ENCODE measurements around the gene TSPAN9. TPM values are rescaled to one million over a fixed set of nuclear protein-coding genes. Genes with fewer than 3 reads are reported as not detected.
A peak's percentile ranks its signal among the peaks of the same experiment; 100 is the strongest.

Gene TSPAN9
- polyA plus RNA-seq, 1 experiment, result 67.0 TPM

DNA sequence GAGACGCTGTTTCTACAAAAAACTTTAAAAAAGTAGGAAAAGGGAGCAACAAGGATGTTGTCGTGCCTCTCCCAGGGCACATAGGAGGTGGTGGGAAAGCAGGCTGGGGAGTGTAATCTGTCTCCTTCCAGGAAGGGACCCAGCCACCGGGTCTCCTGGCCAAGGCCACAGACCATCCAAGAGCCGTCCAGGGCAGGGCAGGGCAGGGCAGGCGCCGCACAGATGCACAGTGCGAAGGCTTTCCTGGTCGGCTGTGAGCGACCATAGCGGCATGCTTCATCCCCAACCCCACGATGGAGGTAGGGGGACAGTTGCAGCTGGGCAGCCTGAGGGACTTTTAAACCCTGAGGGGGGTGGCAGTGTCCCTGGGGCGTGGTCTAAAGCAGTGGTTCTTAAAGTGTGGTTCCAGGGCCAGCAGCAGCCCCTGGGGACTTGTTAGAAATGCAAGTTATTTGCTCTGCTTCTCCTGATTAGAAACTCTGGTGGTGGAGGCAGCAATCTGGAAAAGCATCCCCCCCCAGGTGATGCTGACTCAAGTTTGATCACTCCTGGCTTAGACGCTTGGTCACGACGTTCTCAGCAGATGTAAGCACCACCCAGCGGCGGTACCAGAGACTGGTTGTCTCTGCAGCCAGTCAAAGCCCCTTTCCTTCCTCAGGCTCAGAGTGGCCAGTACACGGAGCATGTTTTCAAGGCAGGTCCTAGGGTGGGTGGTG lies 216.4 kb downstream of the TSPAN9 start:
- TF ChIP-seq, protein P1, sequence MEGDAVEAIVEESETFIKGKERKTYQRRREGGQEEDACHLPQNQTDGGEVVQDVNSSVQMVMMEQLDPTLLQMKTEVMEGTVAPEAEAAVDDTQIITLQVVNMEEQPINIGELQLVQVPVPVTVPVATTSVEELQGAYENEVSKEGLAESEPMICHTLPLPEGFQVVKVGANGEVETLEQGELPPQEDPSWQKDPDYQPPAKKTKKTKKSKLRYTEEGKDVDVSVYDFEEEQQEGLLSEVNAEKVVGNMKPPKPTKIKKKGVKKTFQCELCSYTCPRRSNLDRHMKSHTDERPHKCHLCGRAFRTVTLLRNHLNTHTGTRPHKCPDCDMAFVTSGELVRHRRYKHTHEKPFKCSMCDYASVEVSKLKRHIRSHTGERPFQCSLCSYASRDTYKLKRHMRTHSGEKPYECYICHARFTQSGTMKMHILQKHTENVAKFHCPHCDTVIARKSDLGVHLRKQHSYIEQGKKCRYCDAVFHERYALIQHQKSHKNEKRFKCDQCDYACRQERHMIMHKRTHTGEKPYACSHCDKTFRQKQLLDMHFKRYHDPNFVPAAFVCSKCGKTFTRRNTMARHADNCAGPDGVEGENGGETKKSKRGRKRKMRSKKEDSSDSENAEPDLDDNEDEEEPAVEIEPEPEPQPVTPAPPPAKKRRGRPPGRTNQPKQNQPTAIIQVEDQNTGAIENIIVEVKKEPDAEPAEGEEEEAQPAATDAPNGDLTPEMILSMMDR (IDR thresholded peaks at IDR 0.05; ENCODE audit: insufficient read depth, low read depth, low read length), result peak; percentile 14; the same call in 1 of the 2 replicates
- ChIA-PET POLR2A (no interaction called here), CTCF (no interaction called here)
- Histone ChIP-seq H3K36me3 (ENCODE audit: control insufficient read depth, insufficient read depth, low read length) (no peaks in the 10 kb centered on the region), H3K27me3 (ENCODE audit: control insufficient read depth, insufficient read depth, low read length) (peaks cover 1% of the 10 kb centered on the region; the same call in 1 of the 2 replicates), H3K4me3 (ENCODE audit: low read depth, low read length) (no peak overlapping the region)
- no peak for DNase-seq (ENCODE audit: low read depth)

DNA sequence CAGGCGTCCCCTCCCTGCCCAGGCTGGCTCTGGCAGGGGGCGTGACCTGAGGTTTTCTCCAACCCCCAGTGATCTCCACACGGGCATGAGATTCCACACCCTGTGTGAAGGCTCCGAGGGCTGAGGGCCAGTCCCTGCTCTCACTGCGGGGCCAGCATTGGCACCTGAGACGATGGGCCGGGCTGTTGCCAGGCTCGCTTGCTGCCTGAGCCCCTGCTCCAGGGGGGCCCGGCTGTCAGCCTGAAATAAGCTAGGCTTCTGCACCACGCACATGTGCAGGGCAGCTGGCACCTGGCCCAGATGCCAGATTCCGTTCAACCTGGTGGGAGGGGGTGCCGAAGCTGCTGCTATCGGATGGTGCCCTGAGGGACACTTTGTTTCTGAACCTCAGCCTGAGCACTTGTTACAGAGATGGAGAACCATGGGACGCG lies 217.3 kb downstream of the TSPAN9 start:
- H3K27me3 ChIP-seq (ENCODE audit: control insufficient read depth, insufficient read depth, low read length), result no peaks in the 10 kb centered on the region; the same call in 1 of the 2 replicates
- ChIA-PET CTCF (interaction anchor here (1.0 kb wide), 1 partner anchor 509 kb away, joined by 3 read pairs; no protein-coding TSS in a partner anchor), POLR2A (no interaction called here)
- no peak for DNase-seq (ENCODE audit: low read depth)
- TF ChIP-seq, protein P1 (IDR thresholded peaks at IDR 0.05; ENCODE audit: insufficient read depth, low read depth, low read length), result no peak
- H3K4me3 ChIP-seq (ENCODE audit: low read depth, low read length), result no peak overlapping the region
- H3K36me3 ChIP-seq (ENCODE audit: control insufficient read depth, insufficient read depth, low read length), result no peaks in the 10 kb centered on the region

DNA sequence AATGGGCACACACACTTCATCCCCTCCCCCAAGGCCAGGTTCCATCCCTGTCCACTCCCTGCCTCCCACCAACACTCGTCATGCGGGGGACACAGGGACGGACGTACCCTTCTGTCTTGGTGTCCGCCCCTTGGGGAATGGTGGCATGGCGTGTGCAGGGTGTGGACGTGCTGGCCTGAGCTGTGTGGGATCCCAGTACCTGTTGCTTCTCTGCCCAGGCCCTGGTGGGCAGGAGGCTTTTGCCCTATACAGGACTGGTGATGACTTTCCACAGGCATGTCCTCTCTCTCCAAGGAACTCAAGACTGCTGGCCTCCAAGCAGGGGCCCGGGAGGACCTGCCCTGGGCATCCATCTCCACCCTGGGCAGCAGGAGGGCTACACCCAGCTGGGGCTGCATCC lies 218.0 kb downstream of the TSPAN9 start:
- ChIA-PET POLR2A (no interaction called here), CTCF (interaction anchor here (1.0 to 1.8 kb wide), 4 partner anchors 19 to 509 kb away, joined by 3 to 8 read pairs (median 4); no protein-coding TSS in a partner anchor)
- TF ChIP-seq, protein P1 (IDR thresholded peaks at IDR 0.05; ENCODE audit: insufficient read depth, low read depth, low read length), result no peak
- DNase-seq (ENCODE audit: low read depth), result no peak
- Histone ChIP-seq H3K4me3 (ENCODE audit: low read depth, low read length) (no peak overlapping the region), H3K36me3 (ENCODE audit: control insufficient read depth, insufficient read depth, low read length) (no peaks in the 10 kb centered on the region), H3K27me3 (ENCODE audit: control insufficient read depth, insufficient read depth, low read length) (no peaks in the 10 kb centered on the region; the same call in 1 of the 2 replicates)

DNA sequence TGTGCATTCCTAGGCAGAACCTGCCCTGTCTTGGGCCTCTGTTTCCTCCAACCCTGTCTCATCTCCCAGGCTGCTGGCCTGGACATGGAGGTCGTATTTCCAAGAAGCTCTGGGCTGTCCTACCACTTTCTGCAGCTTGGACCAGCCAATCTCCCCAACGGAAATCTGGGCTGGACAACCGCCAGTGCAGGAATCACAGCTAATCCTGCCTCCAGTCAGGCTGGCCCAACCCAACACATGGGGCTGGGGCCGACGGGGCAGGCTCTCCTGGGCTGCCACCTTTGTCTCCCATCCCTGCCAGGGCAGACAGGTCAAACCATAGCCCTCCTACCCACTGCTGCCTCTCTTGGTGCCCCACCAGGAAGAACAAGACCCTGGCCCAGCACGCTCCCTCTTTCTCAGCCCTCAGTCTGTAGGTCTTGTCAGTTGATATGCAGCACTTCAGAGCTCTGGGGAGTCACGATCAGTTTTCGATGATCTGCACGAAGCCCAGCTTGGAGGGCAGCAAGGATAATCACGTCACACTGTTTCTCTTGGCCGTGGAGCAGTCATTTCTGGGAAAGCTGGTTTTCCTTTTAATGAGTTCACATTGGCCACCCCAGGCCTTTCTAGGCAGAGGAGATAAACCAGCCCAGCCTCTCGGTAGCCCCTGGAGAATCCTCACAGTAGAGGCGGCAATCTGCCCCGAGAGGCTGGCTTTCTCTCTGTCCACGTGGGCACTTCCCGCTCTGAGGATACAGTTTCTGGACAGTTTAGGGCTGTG lies 218.6 kb downstream of the TSPAN9 start:
- H3K36me3 ChIP-seq (ENCODE audit: control insufficient read depth, insufficient read depth, low read length), result no peaks in the 10 kb centered on the region
- no peaks in the 10 kb centered on the region; the same call in 1 of the 2 replicates for H3K27me3 ChIP-seq (ENCODE audit: control insufficient read depth, insufficient read depth, low read length)
- POLR2A ChIA-PET, result no interaction called here
- no peak overlapping the region for H3K4me3 ChIP-seq (ENCODE audit: low read depth, low read length)
- no peak for DNase-seq (ENCODE audit: low read depth)
- CTCF ChIA-PET, result interaction anchor here (0.5 to 1.8 kb wide), 4 partner anchors 18 to 508 kb away, joined by 3 to 8 read pairs (median 4); no protein-coding TSS in a partner anchor
- TF ChIP-seq, protein P1 (IDR thresholded peaks at IDR 0.05; ENCODE audit: insufficient read depth, low read depth, low read length), result no peak

DNA sequence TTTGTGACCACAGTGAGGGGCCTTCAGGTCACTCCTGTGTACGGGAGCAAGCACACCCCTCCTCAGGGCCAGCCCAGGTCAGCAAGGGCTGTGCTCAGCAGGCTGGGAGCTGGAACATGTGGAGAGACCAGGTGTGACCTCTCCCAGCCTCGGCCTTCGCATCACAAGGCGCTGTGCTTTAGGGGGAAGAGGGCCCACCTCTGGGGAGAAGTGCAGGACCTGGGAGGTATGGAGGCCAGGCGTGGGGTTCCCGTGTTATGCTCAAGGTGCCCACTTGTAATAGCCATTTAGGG lies 219.2 kb downstream of the TSPAN9 start:
- Histone ChIP-seq H3K36me3 (ENCODE audit: control insufficient read depth, insufficient read depth, low read length) (no peaks in the 10 kb centered on the region), H3K27me3 (ENCODE audit: control insufficient read depth, insufficient read depth, low read length) (no peaks in the 10 kb centered on the region; the same call in 1 of the 2 replicates), H3K4me3 (ENCODE audit: low read depth, low read length) (no peak overlapping the region)
- POLR2A ChIA-PET, result no interaction called here
- CTCF ChIA-PET, result interaction anchor here (1.8 kb wide), 1 partner anchor 508 kb away, joined by 8 read pairs; no protein-coding TSS in a partner anchor
- DNase-seq (ENCODE audit: low read depth), result no peak
- TF ChIP-seq, protein P1 (IDR thresholded peaks at IDR 0.05; ENCODE audit: insufficient read depth, low read depth, low read length), result no peak
